SK-N-SH treated with all-trans-retinoic acid at 6 μM for 48 hours (cell line): ENCODE results near the gene TGFBI.

Experiments used
- ATAC-seq: fragments of 200-7000 bp; cut with Tn5 transposase; 3 replicates; pipeline ENCODE4 v1.9.1; 2020; ENCODE audit warnings: mild to moderate bottlenecking, moderate library complexity
- ARNTL ChIP-seq: fragments of 450-650 bp; formaldehyde crosslinking; IDR thresholded peaks from 2 replicates; pipeline ENCODE4 v1.5.0; 2020; ENCODE audit warnings: low read depth, mild to moderate bottlenecking, moderate library complexity, borderline replicate concordance
- BACH2 ChIP-seq: fragments of 250-450 bp; sonication (Bioruptor Pico); IDR thresholded peaks from 2 replicates; pipeline ENCODE4 v1.9.0; 2021; ENCODE audit warnings: mild to moderate bottlenecking, borderline replicate concordance
- CSDC2 ChIP-seq: fragments of 250-450 bp; sonication (Bioruptor Pico); IDR thresholded peaks from 2 replicates; pipeline ENCODE4 v1.5.0; 2020; ENCODE audit warnings: mild to moderate bottlenecking, moderate library complexity
- CSRNP3 ChIP-seq: fragments of 250-450 bp; sonication (Bioruptor Pico); IDR thresholded peaks from 2 replicates; pipeline ENCODE4 v1.5.1; 2021; ENCODE audit warnings: mild to moderate bottlenecking, moderate library complexity
- GLIS3 ChIP-seq: fragments of 250-450 bp; sonication (Bioruptor Pico); IDR thresholded peaks from 2 replicates; pipeline ENCODE4 v1.5.0; 2020; ENCODE audit warnings: mild to moderate bottlenecking, moderate library complexity
- ISL1 ChIP-seq: fragments of 250-450 bp; sonication (Bioruptor Pico); IDR thresholded peaks from 2 replicates; pipeline ENCODE4 v2.1.2; 2022; ENCODE audit warnings: mild to moderate bottlenecking, moderate library complexity
- PATZ1 ChIP-seq: fragments of 250-450 bp; sonication (Bioruptor Pico); IDR thresholded peaks from 2 replicates; pipeline ENCODE4 v1.8.0; 2020; ENCODE audit warnings: mild to moderate bottlenecking, moderate library complexity, borderline replicate concordance
- POU6F1 ChIP-seq: fragments of 250-450 bp; sonication (Bioruptor Pico); IDR thresholded peaks from 2 replicates; pipeline ENCODE4 v1.8.0; 2021; ENCODE audit warnings: low read depth, mild to moderate bottlenecking, moderate library complexity, borderline replicate concordance
- PPARA ChIP-seq: fragments of 250-450 bp; sonication (Bioruptor Pico); IDR thresholded peaks from 2 replicates; pipeline ENCODE4 v1.5.0; 2020; ENCODE audit warnings: mild to moderate bottlenecking, borderline replicate concordance
- RARB ChIP-seq: fragments of 250-450 bp; sonication (Bioruptor Pico); IDR thresholded peaks from 2 replicates; pipeline ENCODE4 v1.8.0; 2021; ENCODE audit warnings: mild to moderate bottlenecking, moderate library complexity
- SNAI2 ChIP-seq: fragments of 250-450 bp; sonication (Bioruptor Pico); IDR thresholded peaks from 2 replicates; pipeline ENCODE4 v1.5.0; 2020; ENCODE audit warnings: mild to moderate bottlenecking, moderate library complexity
- TCF4 ChIP-seq: fragments of 250-450 bp; sonication (Bioruptor Pico); IDR thresholded peaks from 2 replicates; pipeline ENCODE4 v1.8.0; 2021; ENCODE audit warnings: mild to moderate bottlenecking, moderate library complexity, borderline replicate concordance
- TOX ChIP-seq: fragments of 250-450 bp; sonication (Bioruptor Pico); IDR thresholded peaks from 2 replicates; pipeline ENCODE4 v1.8.0; 2021; ENCODE audit warnings: mild to moderate bottlenecking, moderate library complexity, borderline replicate concordance
- TSHZ2 ChIP-seq: fragments of 250-450 bp; sonication (Bioruptor Pico); IDR thresholded peaks from 2 replicates; pipeline ENCODE4 v1.5.0; 2020; ENCODE audit warnings: mild to moderate bottlenecking, moderate library complexity
- ZC3H10 ChIP-seq: fragments of 250-450 bp; sonication (Bioruptor Pico); IDR thresholded peaks from 2 replicates; pipeline ENCODE4 v1.5.1; 2021; ENCODE audit warnings: mild to moderate bottlenecking, moderate library complexity
- ZFP3 ChIP-seq: fragments of 250-450 bp; sonication (Bioruptor Pico); IDR thresholded peaks from 2 replicates; pipeline ENCODE4 v1.5.0; 2020; ENCODE audit warnings: mild to moderate bottlenecking, moderate library complexity
- ZFP30 ChIP-seq: fragments of 450-650 bp; formaldehyde crosslinking; IDR thresholded peaks from 2 replicates; pipeline ENCODE4 v1.5.0; 2022; ENCODE audit warnings: mild to moderate bottlenecking, moderate library complexity
- ZNF565 ChIP-seq: fragments of 450-650 bp; formaldehyde crosslinking; conservative IDR thresholded peaks from 2 replicates; pipeline ENCODE4 v1.5.0; 2020; ENCODE audit warnings: low read depth, mild to moderate bottlenecking, moderate library complexity
- ZNF70 ChIP-seq: fragments of 450-650 bp; formaldehyde crosslinking; IDR thresholded peaks from 2 replicates; pipeline ENCODE4 v1.5.0; 2020; ENCODE audit warnings: mild to moderate bottlenecking, moderate library complexity
- ZNF8 ChIP-seq: fragments of 450-650 bp; formaldehyde crosslinking; IDR thresholded peaks from 2 replicates; pipeline ENCODE4 v1.5.0; 2020; ENCODE audit warnings: mild to moderate bottlenecking, moderate library complexity

TGFBI gene

GRCh38 chr5:136070486-136071285, 41.9 kb downstream of the TGFBI start:
- TF ChIP-seq ZNF565 (no peak), SNAI2 (CRISPR knock-in tag) (no peak), ZFP3 (CRISPR knock-in tag) (no peak), TSHZ2 (no peak), BACH2 (CRISPR knock-in tag) (no peak), TOX (CRISPR knock-in tag) (no peak)
- no peak for ATAC-seq

GRCh38 chr5:136073714-136074529, 45.1 kb downstream of the TGFBI start:
- TF ChIP-seq SNAI2 (CRISPR knock-in tag): no peak
- TF ChIP-seq RARB (CRISPR knock-in tag): no peak
- TF ChIP-seq ZFP3 (CRISPR knock-in tag): no peak
- no peak for TF ChIP-seq ZC3H10 (CRISPR knock-in tag)
- no peak for TF ChIP-seq PPARA (CRISPR knock-in tag)
- TF ChIP-seq CSDC2: no peak
- TF ChIP-seq ZNF70 (CRISPR knock-in tag): no peak
- TF ChIP-seq ZFP30 (CRISPR knock-in tag): no peak
- TF ChIP-seq TCF4 (CRISPR knock-in tag): no peak
- no peak for TF ChIP-seq ZNF8 (CRISPR knock-in tag)
- TF ChIP-seq BACH2 (CRISPR knock-in tag): no peak
- TF ChIP-seq TOX (CRISPR knock-in tag): no peak
- peak; percentile 0; the same call in 2 of the 3 replicates for ATAC-seq

GRCh38 chr5:136075466-136075891, 46.7 kb downstream of the TGFBI start:
- TF ChIP-seq PATZ1 (CRISPR knock-in tag): no peak
- TF ChIP-seq POU6F1 (CRISPR knock-in tag): no peak
- TF ChIP-seq CSRNP3: no peak
- TF ChIP-seq ZNF565: no peak
- TF ChIP-seq ARNTL: no peak
- TF ChIP-seq ISL1 (CRISPR knock-in tag): no peak
- no peak for TF ChIP-seq ZNF8 (CRISPR knock-in tag)
- no peak for TF ChIP-seq ZFP30 (CRISPR knock-in tag)
- ATAC-seq: peak; percentile 1

GRCh38 chr5:136076067-136076466, 47.3 kb downstream of the TGFBI start:
- TF ChIP-seq GLIS3 (CRISPR knock-in tag) (no peak), ZC3H10 (CRISPR knock-in tag) (no peak)
- ATAC-seq: no peak
